Esophagus squamous epithelium (tissue), 4 donors: Measurements from ENCODE around the gene ADGRV1.

Experiments used
- CTCF ChIP-seq, 6 experiments: fragments of 450-650 bp in 4 of 6; fragments of 200-600 bp in 2 of 6; sonication (generic) in 2 of 6; IDR thresholded peaks; one replicate each; pipeline ENCODE4 v1.5.1; 2016 to 2019; ENCODE audit warnings: antibody characterized with exemption in 6 of 6, mild to moderate bottlenecking in 4 of 6, moderate library complexity in 4 of 6
- POLR2A ChIP-seq, 4 donors: fragments of 450-650 bp; IDR thresholded peaks; one replicate each; pipeline ENCODE4 v1.6.1; 2017; ENCODE audit warnings: antibody characterized with exemption in 4 of 4, mild to moderate bottlenecking in 4 of 4, moderate library complexity in 3 of 4

GRCh38 chr5:91171322-91171721, 612.7 kb downstream of the ADGRV1 start:
- TF ChIP-seq CTCF (IDR thresholded peaks at IDR 0.05): no peak
- no peak for TF ChIP-seq POLR2A (IDR thresholded peaks at IDR 0.05)
